HL-60 (cell line): ENCODE measurements around the gene EDARADD.

Source experiments
- CTCF ChIP-seq: IDR thresholded peaks from one replicate; pipeline ENCODE4 v1.5.1; 2011; ENCODE audit warnings: low read length, control low read depth, inconsistent platforms; ENCODE audit not compliant: insufficient read depth
- GABPA ChIP-seq: IDR thresholded peaks from 2 replicates; pipeline ENCODE4 v1.6.1; 2012; ENCODE audit warnings: low read depth
- POLR2AphosphoS5 ChIP-seq: IDR thresholded peaks from 2 replicates; pipeline ENCODE4 v1.6.1; 2012; ENCODE audit warnings: low read depth
- REST ChIP-seq: IDR thresholded peaks from 2 replicates; pipeline ENCODE4 v1.6.1; 2012; ENCODE audit warnings: low read depth; ENCODE audit not compliant: insufficient replicate concordance

DNA sequence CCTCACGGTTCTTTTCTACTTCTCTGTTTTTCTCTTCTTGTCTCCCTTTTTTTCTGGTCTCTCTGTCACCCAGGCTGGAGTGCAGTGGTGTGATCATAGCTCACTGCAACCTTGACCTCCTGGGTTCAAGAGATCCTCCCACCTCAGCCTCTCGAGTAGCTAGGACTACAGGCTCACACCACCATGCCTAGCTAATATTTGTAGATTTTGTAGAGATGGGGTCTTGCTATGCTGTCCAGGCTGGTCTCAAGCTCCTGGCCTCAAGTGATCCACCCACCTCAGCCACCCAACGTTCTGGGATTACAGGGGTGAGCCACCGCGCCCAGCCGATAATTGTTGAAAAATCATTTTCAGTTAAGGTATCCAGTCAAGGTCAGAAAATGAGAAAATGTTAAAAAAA lies 103.8 kb downstream of the EDARADD start:
- no peak for TF ChIP-seq GABPA
- no peak for TF ChIP-seq CTCF
- no peak for TF ChIP-seq POLR2AphosphoS5
- TF ChIP-seq REST = no peak
